ENCODE measurements around the gene EVPLL.
"Not testable (repeated sequence)": the region's sequence is repeated elsewhere in the genome, so short reads cannot be mapped to it uniquely, and the experiment has no call there.

DNA sequence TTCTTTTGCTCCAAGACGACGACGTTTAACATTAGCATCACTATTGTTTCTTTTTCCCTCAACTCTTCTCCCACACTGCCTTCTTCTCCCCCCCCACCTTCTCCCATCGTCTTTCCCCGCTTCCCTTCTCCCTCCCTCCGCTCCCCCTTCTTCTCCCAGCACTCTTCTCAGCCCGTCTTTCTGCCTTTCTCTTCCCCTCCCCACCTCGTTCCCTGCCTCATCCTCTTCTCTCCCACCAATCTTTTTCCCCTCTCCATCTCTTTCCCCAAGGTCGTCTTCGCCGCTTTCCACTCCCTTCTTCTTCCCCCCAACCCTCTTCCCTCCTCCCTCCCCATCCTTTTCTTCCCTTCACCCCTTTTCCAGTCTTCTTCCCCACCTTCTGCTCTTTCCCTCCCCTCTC, 33.2 kb downstream of the EVPLL start:
- not testable (repeated sequence) for TF ChIP-seq POLR2AphosphoS5 (IDR thresholded peaks at IDR 0.05; ENCODE audit: borderline replicate concordance, low read depth, low read length); EZH2 (IDR thresholded peaks at IDR 0.05)
